ENCODE results near the gene KCNQ1OT1. TPM values are rescaled to one million over a fixed set of nuclear protein-coding genes. Genes with fewer than 3 reads are reported as not detected.

The KCNQ1OT1 gene
- total and polyA plus RNA-seq, 2 experiments from 2014 or later = 2.3 to 8.8 TPM

GRCh38 chr11:2662024-2662312 lies 37.8 kb downstream of the KCNQ1OT1 start:
- peaks cover 16% of the 10 kb centered on the region for H3K4me1 ChIP-seq (ENCODE audit: low read depth)
- peaks cover 8% of the 10 kb centered on the region for H3K9me3 ChIP-seq (ENCODE audit: low read depth)
- TF ChIP-seq CTCF (IDR thresholded peaks at IDR 0.05; ENCODE audit: low read depth, low read length) = no peak
- H3K4me3 ChIP-seq = no peak overlapping the region
- no peak overlapping the region for H3K27ac ChIP-seq
- no peaks in the 10 kb centered on the region for H3K27me3 ChIP-seq
- H3K36me3 ChIP-seq = no peaks in the 10 kb centered on the region
- no peak for DNase-seq (ENCODE audit: low read depth in 1 of 2, low spot score in 1 of 2)

DNA sequence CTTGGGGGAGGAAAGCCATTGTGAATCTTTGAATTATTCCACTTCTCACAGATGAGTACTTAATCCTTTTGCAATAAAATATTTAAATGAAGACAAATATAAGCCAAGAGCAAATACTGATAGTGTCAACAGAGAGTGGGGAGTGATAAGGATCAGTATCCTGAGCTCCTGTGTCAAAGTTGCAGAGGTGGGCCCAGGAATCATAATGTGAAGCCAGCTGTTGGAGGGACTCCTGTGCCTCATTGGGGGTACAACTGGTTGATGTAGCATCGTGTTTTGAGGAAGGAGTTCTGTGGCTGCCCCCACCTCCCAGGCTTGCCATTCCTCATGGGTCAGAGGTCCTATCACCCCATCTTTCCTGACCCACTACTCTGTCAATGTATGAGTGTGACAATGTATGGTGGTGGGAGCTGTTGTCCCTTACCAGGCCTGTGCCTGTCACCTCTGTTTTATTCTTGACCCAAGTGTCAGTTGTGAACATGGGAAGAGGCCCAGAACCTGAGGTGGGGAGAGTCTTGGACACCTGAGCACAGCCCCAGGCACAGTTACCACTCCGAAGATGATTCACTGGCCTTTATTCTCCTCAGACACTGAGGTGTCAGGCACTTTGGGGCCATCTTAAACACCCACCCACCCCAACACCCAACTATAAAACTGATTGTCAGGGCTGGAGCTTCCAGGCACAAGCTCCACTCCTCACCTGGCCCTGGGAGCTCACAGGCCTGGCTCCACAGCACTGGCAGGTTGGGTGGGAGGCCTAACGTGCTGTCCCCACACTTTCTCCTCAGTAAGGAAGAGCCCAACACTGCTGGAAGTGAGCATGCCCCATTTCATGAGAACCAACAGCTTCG lies 38.4 kb downstream of the KCNQ1OT1 start:
- Histone ChIP-seq H3K36me3 (no peaks in the 10 kb centered on the region), H3K27ac (no peak overlapping the region), H3K27me3 (no peaks in the 10 kb centered on the region), H3K4me1 (ENCODE audit: low read depth) (peaks cover 12% of the 10 kb centered on the region), H3K9me3 (ENCODE audit: low read depth) (peaks cover 8% of the 10 kb centered on the region), H3K4me3 (no peak overlapping the region)
- DNase-seq (ENCODE audit: low read depth in 1 of 2, low spot score in 1 of 2) = no peak
- TF ChIP-seq CTCF (IDR thresholded peaks at IDR 0.05; ENCODE audit: low read depth, low read length) = no peak

- no peak for DNase-seq (ENCODE audit: low read depth in 1 of 2, low spot score in 1 of 2)
- peaks cover 8% of the 10 kb centered on the region for H3K9me3 ChIP-seq (ENCODE audit: low read depth)
- no peak overlapping the region for H3K27ac ChIP-seq
- H3K27me3 ChIP-seq = no peaks in the 10 kb centered on the region
- TF ChIP-seq CTCF (IDR thresholded peaks at IDR 0.05; ENCODE audit: low read depth, low read length) = no peak
- peaks cover 6% of the 10 kb centered on the region for H3K4me1 ChIP-seq (ENCODE audit: low read depth)
- no peaks in the 10 kb centered on the region for H3K36me3 ChIP-seq
- H3K4me3 ChIP-seq = no peak overlapping the region
These were observed 39.3 kb downstream of the KCNQ1OT1 start for GRCh38 chr11:2660357-2660939.

- DNase-seq (ENCODE audit: low read depth in 1 of 2, low spot score in 1 of 2) = no peak
- Histone ChIP-seq H3K27me3 (no peaks in the 10 kb centered on the region), H3K27ac (no peak overlapping the region), H3K4me1 (ENCODE audit: low read depth) (peaks cover 6% of the 10 kb centered on the region), H3K4me3 (no peak overlapping the region), H3K36me3 (no peaks in the 10 kb centered on the region), H3K9me3 (ENCODE audit: low read depth) (peaks cover 8% of the 10 kb centered on the region)
- no peak for TF ChIP-seq CTCF (IDR thresholded peaks at IDR 0.05; ENCODE audit: low read depth, low read length)
These were observed 42.0 kb downstream of the KCNQ1OT1 start for GRCh38 chr11:2657697-2658284.

- peaks cover 8% of the 10 kb centered on the region for H3K9me3 ChIP-seq (ENCODE audit: low read depth)
- H3K4me1 ChIP-seq (ENCODE audit: low read depth) = peaks cover 6% of the 10 kb centered on the region
- no peak for DNase-seq (ENCODE audit: low read depth in 1 of 2, low spot score in 1 of 2)
- TF ChIP-seq CTCF (IDR thresholded peaks at IDR 0.05; ENCODE audit: low read depth, low read length) = no peak
- no peaks in the 10 kb centered on the region for H3K27me3 ChIP-seq
- no peaks in the 10 kb centered on the region for H3K36me3 ChIP-seq
- no peak overlapping the region for H3K27ac ChIP-seq
- H3K4me3 ChIP-seq = no peak overlapping the region
These were observed 42.9 kb downstream of the KCNQ1OT1 start for GRCh38 chr11:2656859-2657258.

All from cardiac muscle cell (in vitro differentiated cells and primary cell).